Measurements from ENCODE around the gene NKX2-1. TPM values are rescaled to one million over a fixed set of nuclear protein-coding genes. Genes with fewer than 3 reads are reported as not detected.

NKX2-1 gene
- polyA plus RNA-seq, 1 of the 3 experiments (the other 2 are of a cell fraction): not detected

DNA sequence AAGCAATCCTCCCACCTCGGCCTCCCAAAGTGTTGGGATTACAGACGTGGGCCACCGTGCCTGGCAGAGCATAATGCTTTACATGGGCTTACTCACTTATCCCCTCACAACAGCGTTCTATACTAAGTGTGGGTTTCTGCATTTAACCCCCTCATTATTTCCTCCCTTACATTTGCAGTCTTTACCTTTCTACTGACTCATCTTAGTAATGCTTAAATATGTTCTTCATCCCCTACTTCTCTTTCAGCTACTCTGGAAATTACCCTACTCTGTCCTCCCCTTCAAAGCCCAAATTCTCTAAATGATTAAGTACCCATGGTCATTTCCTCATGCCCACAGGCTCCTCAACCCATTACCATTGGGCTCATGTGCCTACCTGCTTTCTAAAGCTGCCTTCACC is 40.7 kb downstream of the NKX2-1 start:
- Histone ChIP-seq H3K4me1 (ENCODE audit: control insufficient read depth in 1 of 2, insufficient read depth in 2 of 2, low read depth in 1 of 2, low read length in 1 of 2) (no peaks in the 10 kb centered on the region), H3K9me3 (no peaks in the 10 kb centered on the region), H3K9me2 (no peaks in the 10 kb centered on the region), H3K4me3 (ENCODE audit: low read depth in 2 of 2, low read length in 1 of 2) (no peak overlapping the region), H4K20me1 (ENCODE audit: insufficient read depth) (no peaks in the 10 kb centered on the region), H3K27me3 (ENCODE audit: insufficient read depth) (no peaks in the 10 kb centered on the region), H3K36me3 (replicated peaks in 1 of 2; ENCODE audit: control insufficient read depth in 1 of 2, insufficient read depth in 2 of 2, low read length in 1 of 2) (no peaks in the 10 kb centered on the region), H2AFZ (ENCODE audit: low read depth) (no peak overlapping the region), H3K4me2 (no peak overlapping the region), H3K27ac (ENCODE audit: low read depth in 2 of 2, low read length in 1 of 2) (no peak overlapping the region), H3K79me2 (ENCODE audit: insufficient read depth) (no peaks in the 10 kb centered on the region), H3F3A (replicated peaks; ENCODE audit: insufficient read depth) (no peaks in the 10 kb centered on the region), H3K9ac (no peak overlapping the region)
- CTCF ChIA-PET: no interaction called here
- no peak for DNase-seq
- POLR2A ChIA-PET: no interaction called here
- 1% methylated on average over 4 of the region's 4 CpGs for WGBS (ENCODE audit: low lambda C conversion rate)
- TF ChIP-seq TEAD4 (IDR thresholded peaks at IDR 0.05; ENCODE audit: borderline replicate concordance, insufficient read depth) (no peak), TAF1 (IDR thresholded peaks at IDR 0.05; ENCODE audit: borderline replicate concordance, low read depth, low read length) (no peak), JUND (IDR thresholded peaks at IDR 0.05) (no peak), FOSL2 (IDR thresholded peaks at IDR 0.05; ENCODE audit: borderline replicate concordance, low read depth) (no peak), MXI1 (IDR thresholded peaks at IDR 0.05; ENCODE audit: low read depth, low read length) (no peak), TCF12 (IDR thresholded peaks at IDR 0.05) (no peak), FOXM1 (IDR thresholded peaks at IDR 0.05; ENCODE audit: low read depth) (no peak), RFX5 (IDR thresholded peaks at IDR 0.05; ENCODE audit: low read length) (no peak), SIN3A (IDR thresholded peaks at IDR 0.05; ENCODE audit: borderline replicate concordance, low read depth, low read length) (no peak), GATA2 (CRISPR knock-in tag; IDR thresholded peaks at IDR 0.05) (no peak), POLR2AphosphoS5 (IDR thresholded peaks at IDR 0.05; ENCODE audit: low read depth, low read length) (no peak), ELF1 (IDR thresholded peaks at IDR 0.05) (no peak), NRF1 (IDR thresholded peaks at IDR 0.05; ENCODE audit: low read depth, low read length) (no peak), NFIC (IDR thresholded peaks at IDR 0.05; ENCODE audit: borderline replicate concordance) (no peak), SMC3 (IDR thresholded peaks at IDR 0.05; ENCODE audit: low read depth, low read length) (no peak), RXRA (IDR thresholded peaks at IDR 0.05; ENCODE audit: borderline replicate concordance, low read depth) (no peak), RCOR1 (IDR thresholded peaks at IDR 0.05; ENCODE audit: low read length) (no peak)
- TF ChIP-seq, protein P1, sequence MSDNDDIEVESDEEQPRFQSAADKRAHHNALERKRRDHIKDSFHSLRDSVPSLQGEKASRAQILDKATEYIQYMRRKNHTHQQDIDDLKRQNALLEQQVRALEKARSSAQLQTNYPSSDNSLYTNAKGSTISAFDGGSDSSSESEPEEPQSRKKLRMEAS (IDR thresholded peaks at IDR 0.05; ENCODE audit: low read depth): no peak
- TF ChIP-seq, protein P2, sequence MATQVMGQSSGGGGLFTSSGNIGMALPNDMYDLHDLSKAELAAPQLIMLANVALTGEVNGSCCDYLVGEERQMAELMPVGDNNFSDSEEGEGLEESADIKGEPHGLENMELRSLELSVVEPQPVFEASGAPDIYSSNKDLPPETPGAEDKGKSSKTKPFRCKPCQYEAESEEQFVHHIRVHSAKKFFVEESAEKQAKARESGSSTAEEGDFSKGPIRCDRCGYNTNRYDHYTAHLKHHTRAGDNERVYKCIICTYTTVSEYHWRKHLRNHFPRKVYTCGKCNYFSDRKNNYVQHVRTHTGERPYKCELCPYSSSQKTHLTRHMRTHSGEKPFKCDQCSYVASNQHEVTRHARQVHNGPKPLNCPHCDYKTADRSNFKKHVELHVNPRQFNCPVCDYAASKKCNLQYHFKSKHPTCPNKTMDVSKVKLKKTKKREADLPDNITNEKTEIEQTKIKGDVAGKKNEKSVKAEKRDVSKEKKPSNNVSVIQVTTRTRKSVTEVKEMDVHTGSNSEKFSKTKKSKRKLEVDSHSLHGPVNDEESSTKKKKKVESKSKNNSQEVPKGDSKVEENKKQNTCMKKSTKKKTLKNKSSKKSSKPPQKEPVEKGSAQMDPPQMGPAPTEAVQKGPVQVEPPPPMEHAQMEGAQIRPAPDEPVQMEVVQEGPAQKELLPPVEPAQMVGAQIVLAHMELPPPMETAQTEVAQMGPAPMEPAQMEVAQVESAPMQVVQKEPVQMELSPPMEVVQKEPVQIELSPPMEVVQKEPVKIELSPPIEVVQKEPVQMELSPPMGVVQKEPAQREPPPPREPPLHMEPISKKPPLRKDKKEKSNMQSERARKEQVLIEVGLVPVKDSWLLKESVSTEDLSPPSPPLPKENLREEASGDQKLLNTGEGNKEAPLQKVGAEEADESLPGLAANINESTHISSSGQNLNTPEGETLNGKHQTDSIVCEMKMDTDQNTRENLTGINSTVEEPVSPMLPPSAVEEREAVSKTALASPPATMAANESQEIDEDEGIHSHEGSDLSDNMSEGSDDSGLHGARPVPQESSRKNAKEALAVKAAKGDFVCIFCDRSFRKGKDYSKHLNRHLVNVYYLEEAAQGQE (IDR thresholded peaks at IDR 0.05; ENCODE audit: low read depth, low read length): no peak
- TF ChIP-seq, protein P3, sequence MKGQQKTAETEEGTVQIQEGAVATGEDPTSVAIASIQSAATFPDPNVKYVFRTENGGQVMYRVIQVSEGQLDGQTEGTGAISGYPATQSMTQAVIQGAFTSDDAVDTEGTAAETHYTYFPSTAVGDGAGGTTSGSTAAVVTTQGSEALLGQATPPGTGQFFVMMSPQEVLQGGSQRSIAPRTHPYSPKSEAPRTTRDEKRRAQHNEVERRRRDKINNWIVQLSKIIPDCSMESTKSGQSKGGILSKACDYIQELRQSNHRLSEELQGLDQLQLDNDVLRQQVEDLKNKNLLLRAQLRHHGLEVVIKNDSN (IDR thresholded peaks at IDR 0.05; ENCODE audit: borderline replicate concordance, low read depth): no peak

All from SK-N-SH (cell line).